Bronchial epithelial cell (primary cell): Measurements from ENCODE around the gene CLEC14A. TPM values are rescaled to one million over a fixed set of nuclear protein-coding genes. Genes with fewer than 3 reads are reported as not detected.

ENCODE experiments used
- DNase-seq: peaks from one replicate; pipeline ENCODE4 v3.0.0-alpha.2; 2010; ENCODE audit warnings: low read depth
- FAIRE-seq: peaks from 2 replicates; lab custom pipeline; 2011; peaks lifted over from hg19 to GRCh38; lab: Jason Lieb, UNC
- H3K27me3 ChIP-seq: 2 replicates; pipeline ENCODE4 v1.5.1; 2011; ENCODE audit warnings: low read length; ENCODE audit not compliant: control insufficient read depth, insufficient read depth
- H3K36me3 ChIP-seq: 2 replicates; pipeline ENCODE4 v1.5.1; 2011; ENCODE audit warnings: low read length; ENCODE audit not compliant: control insufficient read depth, insufficient read depth
- H3K4me3 ChIP-seq: 2 replicates; pipeline ENCODE4 v1.5.1; 2011; ENCODE audit warnings: mild to moderate bottlenecking, low read depth, low read length, control low read depth
- CTCF ChIP-seq: IDR thresholded peaks from 2 replicates; pipeline ENCODE4 v1.5.1; 2011; ENCODE audit warnings: mild to moderate bottlenecking, moderate library complexity, low read length, control low read depth, inconsistent platforms; ENCODE audit not compliant: insufficient read depth, severe bottlenecking
- total RNA-seq: library from RNA; depleted of rRNA; stranded (reverse); fragments of >200 nt; gene quantifications from 2 replicates; pipeline ENCODE4 v1.2.1, GENCODE V29; 2014

Gene CLEC14A
- total RNA-seq, 1 donor from 2014 or later: not detected

- Histone ChIP-seq H3K27me3 (no peaks in the 10 kb centered on the region), H3K4me3 (no peak overlapping the region), H3K36me3 (no peaks in the 10 kb centered on the region)
- DNase-seq (no peak), FAIRE-seq (no peak)
- TF ChIP-seq CTCF: no peak
Measured at GRCh38 chr14:38248321-38249028, 7.4 kb downstream of the CLEC14A start.

GRCh38 chr14:38243696-38244240, 12.1 kb downstream of the CLEC14A start:
- no peak for TF ChIP-seq CTCF
- no peak for FAIRE-seq
- Histone ChIP-seq H3K4me3 (no peak overlapping the region), H3K36me3 (no peaks in the 10 kb centered on the region), H3K27me3 (no peaks in the 10 kb centered on the region)
- DNase-seq: no peak

GRCh38 chr14:38238878-38239277, 17.0 kb downstream of the CLEC14A start:
- TF ChIP-seq CTCF: no peak
- no peak for FAIRE-seq
- H3K36me3 ChIP-seq: no peaks in the 10 kb centered on the region

GRCh38 chr14:38238332-38238731, 17.6 kb downstream of the CLEC14A start:
- Histone ChIP-seq H3K36me3 (no peaks in the 10 kb centered on the region), H3K4me3 (no peak overlapping the region), H3K27me3 (no peaks in the 10 kb centered on the region)
- FAIRE-seq: no peak
- no peak for TF ChIP-seq CTCF
- DNase-seq: no peak

More at GRCh38 chr14:38238878-38239277, 17.0 kb downstream of the CLEC14A start:
- Histone ChIP-seq H3K27me3 (no peaks in the 10 kb centered on the region), H3K4me3 (no peak overlapping the region)
- DNase-seq: no peak

- TF ChIP-seq CTCF: no peak
- Histone ChIP-seq H3K4me3 (no peak overlapping the region), H3K27me3 (no peaks in the 10 kb centered on the region), H3K36me3 (no peaks in the 10 kb centered on the region)
- DNase-seq: no peak
- FAIRE-seq: no peak
Measured at GRCh38 chr14:38233218-38233617, 22.7 kb downstream of the CLEC14A start.
